Hypothalamus (tissue), 51 donors: ENCODE data around the gene DYRK1A.
"Not testable (repeated sequence)": the region's sequence is repeated elsewhere in the genome, so short reads cannot be mapped to it uniquely, and the experiment has no call there.

Experiments
- DNase-seq, 51 donors: peaks; one replicate each; lab custom pipeline; 2025; lab: John Stamatoyannopoulos, UW

Gene DYRK1A

GRCh38 chr21:37366482-37367316 is at the start of gene DYRK1A:
DYRK1A (plus strand) TSS chr21:37366773; CDS start chr21:37420375, 53,602 bp downstream.
- peak; percentile 84 to 99 (median 97) for DNase-seq

DNA sequence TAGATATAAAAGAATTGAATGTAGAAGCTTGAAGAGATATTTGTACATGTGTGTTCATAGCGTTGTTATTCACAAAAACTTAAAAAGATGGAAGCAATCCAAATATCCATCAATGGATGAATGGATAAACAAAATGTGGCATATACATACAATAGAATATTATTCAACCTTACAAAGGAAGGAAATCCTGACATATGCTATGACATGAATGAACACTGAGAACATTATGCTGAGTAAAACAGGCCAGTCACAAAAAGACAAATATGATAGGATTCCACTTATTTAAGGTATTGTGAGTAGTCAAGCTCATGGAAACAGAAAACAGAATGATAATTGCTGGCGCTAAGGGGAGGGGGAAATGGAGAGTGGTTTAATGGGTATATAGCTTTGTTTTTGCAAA is 47.0 kb upstream of the DYRK1A start:
- no peak for DNase-seq

GRCh38 chr21:37322084-37322483 is 44.5 kb upstream of the DYRK1A start:
- DNase-seq, result no peak

GRCh38 chr21:37324558-37324957 is 42.0 kb upstream of the DYRK1A start:
- no peak for DNase-seq

- DNase-seq, result not testable (repeated sequence)
Measured at GRCh38 chr21:37328147-37328546, 38.4 kb upstream of the DYRK1A start.

- DNase-seq, result no peak
Measured at GRCh38 chr21:37331411-37331810, 35.2 kb upstream of the DYRK1A start.

GRCh38 chr21:37335053-37335452 is 31.5 kb upstream of the DYRK1A start:
- DNase-seq, result no peak

DNA sequence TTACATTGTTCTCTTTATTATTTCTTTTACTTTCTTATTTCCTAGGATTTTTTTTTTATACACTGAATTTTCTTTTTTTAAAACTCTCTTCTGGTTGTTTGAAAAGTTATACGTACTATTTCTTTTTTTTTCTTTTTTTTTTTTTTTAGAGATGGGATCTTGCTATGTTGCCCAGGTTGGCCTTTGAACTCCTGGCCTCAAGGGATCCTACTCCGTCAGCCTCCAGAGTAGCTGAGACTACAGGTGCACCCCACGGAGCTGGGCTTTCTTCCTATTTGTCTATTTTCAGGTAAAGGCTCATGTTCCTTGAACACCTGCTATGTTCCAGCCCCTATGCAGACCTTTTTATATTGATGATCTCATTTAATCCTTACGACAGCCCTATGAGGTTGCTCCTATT is 29.4 kb upstream of the DYRK1A start:
- no peak for DNase-seq

GRCh38 chr21:37337831-37338230 is 28.7 kb upstream of the DYRK1A start:
- no peak for DNase-seq

DNA sequence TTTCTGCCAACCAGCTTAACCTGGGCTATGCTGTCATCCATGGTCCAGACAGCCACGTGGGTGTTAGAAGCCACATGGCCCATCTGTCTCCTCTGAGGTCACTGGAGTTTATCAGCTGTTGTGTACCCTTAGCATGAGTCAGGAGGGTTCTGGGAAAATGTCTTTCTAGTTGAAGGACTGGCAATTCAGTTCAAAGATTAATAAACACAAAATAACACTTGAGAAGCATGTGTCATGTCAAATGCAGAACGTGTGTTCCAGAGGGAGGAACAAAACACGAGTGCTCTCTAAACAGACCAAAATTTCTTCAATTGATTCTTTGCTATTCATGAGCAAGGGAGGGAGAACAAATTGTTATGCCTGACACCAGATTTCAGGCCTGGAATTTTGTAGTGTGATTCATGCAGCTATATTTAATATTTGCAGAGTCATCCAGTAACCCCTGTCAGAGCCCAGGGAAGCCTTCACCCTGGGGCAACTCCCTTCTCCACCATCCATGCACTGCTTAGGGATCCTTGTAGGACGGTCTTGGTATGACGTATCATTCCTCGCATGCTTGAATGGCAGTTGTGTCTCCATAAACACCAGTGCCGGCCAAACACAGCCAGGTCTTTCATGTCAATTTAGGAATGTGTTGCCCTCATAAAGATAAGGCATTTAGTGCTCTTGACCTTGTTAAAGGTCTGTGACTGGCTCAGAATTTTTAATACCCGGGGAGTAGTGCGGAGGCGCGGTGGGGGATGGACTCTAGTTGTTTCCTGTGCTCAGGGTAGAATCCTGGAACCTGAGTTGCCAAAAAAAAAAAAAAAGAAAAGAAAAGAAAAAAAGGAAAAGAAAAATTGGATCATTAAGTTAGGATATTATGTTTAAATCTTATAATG is 27.7 kb upstream of the DYRK1A start:
- no peak for DNase-seq

GRCh38 chr21:37339552-37339939 is 27.0 kb upstream of the DYRK1A start:
- DNase-seq, result no peak

DNA sequence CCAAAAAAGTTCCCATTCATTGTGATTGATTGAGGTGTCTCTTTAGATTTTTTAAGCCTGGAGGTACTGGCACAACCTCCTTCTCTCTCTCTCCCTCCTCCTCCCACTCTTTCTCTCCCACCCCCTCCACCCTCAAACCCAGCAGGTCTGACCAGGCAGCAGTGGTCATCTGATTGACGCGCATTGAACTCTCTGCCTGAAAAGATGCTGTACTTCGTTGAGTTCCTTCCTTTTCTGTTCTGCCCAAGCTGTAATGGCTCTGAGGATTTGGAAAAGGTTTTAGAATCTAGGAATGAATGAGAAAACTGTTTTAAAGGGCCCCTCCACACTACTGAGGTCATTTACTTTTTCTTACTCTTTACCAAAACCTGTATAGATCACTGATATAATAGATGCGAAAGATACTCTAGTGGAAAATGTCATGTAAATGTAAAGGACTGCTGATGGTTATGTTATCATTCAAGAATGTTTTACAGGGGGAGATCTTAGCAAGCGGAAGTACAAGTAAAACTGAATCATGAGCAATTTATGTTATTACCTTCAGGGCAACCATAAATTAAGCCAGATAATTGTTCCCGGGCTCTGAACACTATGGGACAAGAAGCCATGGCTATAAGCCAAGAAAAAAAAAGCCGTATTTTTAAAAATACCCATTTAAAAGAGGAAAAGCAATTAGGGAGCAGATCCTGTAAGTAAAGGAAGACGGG is 25.2 kb upstream of the DYRK1A start:
- DNase-seq, result no peak

GRCh38 chr21:37342046-37342632 is 24.4 kb upstream of the DYRK1A start:
- no peak for DNase-seq

DNA sequence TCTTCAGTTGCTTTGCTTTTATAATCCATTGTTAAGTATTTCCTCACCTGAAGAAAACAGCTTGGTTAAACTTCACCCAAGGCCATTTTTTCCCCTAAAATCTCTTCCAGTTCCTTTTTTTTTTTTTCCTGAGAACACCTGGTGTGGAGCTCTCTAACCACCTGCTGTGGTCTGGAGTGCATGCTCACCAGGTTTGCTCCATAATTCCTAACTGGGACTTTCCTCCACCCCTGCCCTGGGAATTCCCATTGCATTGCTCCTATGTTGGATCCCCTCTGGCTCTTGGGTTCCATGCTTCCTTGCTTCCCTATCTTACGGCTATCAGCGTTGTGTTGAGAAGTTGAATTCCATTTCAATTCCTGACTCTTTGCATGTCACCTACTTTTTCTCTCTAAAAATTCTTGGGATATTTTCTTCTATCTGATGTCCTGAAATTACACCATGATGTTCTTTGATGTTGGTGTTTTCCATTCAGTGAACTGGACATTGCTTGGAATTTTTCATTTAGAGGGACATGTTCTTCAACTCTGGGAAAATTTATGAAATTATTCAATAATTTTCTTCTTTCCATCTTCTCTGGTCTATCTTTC is 19.6 kb upstream of the DYRK1A start:
- no peak for DNase-seq

DNA sequence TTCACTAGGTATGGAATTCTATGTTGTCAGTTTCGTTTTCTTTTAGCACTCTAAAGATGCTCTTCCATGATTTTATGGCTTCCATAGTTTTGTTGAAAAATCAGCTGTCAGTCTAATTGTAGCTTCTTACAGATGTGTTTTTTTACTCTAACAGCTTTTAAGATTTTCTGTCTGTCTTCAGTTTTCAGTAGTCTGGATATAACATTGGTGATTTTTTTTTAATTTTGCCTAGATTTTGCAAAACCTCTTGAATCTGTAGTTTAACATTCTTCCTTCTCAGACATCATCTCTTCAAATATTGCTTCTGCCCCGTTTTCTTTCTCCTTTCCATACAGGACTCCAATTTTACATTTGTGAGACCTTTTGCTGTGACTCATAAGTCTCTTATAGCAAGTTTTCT is 17.9 kb upstream of the DYRK1A start:
- no peak for DNase-seq

DNA sequence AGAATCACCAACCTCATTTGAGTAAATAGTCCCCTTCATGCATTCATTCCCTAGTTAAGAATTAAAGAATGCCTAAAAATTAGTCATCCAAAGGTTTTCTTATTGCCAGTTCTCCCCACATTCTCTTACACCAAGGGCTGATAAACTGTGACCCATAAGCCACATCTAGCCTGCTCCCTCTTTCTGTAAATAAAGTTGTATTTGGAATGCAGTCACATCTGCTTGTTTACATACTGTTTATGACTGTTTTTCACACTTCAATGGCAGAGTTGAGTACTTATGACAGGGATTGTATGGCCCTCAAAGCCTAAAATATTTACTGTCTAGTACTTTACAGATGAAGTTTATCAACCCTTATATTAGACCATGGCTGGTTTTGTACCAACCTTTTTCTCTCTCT is 16.1 kb upstream of the DYRK1A start:
- DNase-seq, result no peak

DNA sequence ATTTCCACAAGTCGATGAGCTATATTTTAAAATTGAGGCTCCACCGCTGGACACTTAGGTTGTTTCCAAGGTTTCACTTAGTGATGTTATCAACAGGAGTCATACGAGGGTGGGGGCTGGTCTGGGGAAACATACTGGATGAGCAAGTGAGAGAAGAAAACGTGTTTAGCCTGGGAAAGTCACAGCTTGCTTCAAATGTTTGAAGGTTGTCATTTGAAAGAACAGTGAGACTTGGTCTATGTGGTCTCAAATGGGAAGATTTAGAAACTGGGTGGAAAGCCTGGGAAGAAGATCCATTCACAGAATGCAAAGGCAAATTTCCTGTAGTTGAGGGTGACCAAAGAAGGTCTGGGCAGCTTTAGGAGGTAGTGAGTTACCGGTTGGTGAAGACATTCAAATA is 9.9 kb upstream of the DYRK1A start:
- DNase-seq, result no peak

GRCh38 chr21:37357691-37358090 is 8.9 kb upstream of the DYRK1A start:
- no peak for DNase-seq

DNA sequence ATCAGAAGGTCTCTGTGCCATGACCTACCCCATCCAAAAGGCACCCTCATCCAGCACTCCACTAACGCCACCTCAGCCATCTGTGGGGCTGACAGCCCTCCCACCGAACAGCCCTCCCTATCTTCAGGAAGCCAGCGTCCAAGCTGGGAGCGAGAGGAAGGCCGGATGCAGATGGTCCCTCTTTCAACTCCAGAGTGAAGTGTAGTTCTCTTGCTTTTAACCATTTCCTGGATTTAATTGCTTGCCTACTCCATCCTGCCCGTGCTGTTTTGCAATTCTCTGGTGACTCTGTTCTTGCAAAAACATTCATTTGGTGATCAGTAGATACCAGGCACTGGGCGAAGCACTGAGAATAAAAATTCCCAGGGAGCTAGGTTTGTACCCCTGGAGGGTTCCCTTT is 8.2 kb upstream of the DYRK1A start:
- no peak for DNase-seq

- no peak for DNase-seq
Measured at GRCh38 chr21:37363936-37364335, 2.6 kb upstream of the DYRK1A start.
